Hypothalamus (tissue), 51 donors: Measurements from ENCODE around the gene KIAA1217.
"Not testable (repeated sequence)": the region's sequence is repeated elsewhere in the genome, so short reads cannot be mapped to it uniquely, and the experiment has no call there.

Experiments
- DNase-seq, 51 donors: peaks; one replicate each; lab custom pipeline; 2025; lab: John Stamatoyannopoulos, UW

The KIAA1217 gene

DNA sequence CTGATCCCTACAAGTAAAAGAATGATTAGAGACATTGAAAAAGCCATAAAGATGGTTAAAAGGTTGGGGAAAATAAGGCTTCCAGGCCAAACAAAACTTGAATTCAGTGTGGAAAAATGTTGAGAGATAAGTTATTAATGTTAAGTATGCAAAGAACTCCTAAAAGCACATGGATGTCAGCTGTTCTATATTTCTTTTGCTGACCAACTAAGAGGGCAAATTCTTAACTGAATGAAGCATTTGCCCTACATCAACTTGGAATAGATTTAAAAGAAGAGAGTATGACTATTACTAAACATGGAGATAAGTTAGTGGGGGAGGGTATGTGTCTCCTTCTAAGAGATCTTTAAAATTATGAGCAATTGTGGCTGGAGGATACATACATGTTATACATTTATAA is 124.8 kb downstream of the KIAA1217 start:
- DNase-seq = no peak

DNA sequence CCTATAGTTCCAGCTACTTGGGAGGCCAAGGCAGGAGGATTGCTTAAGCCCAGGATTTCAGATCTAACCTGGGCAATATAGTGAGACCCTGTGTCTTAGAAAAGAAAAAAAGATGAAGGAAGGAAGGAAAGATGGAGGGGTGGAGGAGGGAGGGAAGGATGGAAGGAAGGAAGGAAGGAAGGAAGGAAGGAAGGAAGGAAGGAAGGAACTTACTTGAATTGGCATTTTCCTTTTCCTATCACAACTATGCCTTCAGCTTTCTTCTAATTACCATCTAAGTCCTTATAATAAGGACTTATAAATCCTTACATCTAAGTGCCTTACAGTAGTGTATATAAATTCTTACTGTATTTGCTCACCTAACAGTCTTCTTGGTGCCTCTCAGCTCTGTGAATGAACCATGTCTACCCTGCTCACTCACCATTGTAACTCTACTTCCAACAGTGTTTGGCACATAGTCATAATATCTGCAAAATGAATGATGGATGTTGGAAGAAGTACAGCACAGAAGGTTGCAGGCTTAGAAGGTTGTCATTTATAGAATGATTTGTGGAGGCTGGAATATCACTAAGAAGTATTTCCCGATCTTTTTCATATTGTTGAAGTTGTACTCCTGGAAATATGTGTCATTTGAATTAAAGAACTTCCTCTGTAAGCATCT is 125.5 kb downstream of the KIAA1217 start:
- DNase-seq = no peak

DNA sequence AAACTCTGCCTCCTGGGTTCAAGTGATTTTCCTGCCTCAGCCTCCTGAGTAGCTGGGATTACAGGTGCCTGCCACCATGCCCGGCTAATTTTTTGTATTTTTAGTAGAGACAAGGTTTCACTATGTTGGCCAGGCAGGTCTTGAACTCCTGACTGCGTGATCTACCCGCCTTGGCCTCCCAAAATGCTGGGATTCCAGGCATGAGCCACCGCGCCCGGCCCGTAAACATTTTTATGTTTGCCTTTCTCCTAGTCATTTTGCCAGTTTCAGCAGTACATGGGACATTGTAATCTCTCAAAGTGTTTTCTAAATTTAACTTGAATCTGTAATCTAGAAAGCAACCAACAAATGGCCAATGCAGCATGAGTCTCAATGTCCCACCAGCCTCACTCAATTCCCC is 128.8 kb downstream of the KIAA1217 start:
- DNase-seq = not testable (repeated sequence)

DNA sequence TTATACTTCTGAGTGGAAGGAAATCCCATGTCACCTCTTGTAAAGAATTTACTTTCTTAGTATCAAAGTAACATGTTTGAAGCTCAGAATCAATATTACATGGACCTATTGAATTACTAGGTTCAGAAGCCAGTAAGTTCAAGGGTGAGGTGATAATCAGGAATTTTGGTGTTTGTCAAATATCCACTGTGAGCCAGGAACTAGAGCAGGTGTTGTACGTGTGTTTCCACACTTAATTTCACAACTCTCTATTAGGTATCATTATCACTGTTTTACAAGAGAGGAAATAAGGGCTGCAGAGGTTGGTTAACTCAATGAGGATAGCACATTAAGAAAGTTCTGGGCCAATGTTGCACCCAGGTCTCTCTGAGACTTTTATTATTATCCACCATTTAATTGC is 130.4 kb downstream of the KIAA1217 start:
- DNase-seq = no peak

DNA sequence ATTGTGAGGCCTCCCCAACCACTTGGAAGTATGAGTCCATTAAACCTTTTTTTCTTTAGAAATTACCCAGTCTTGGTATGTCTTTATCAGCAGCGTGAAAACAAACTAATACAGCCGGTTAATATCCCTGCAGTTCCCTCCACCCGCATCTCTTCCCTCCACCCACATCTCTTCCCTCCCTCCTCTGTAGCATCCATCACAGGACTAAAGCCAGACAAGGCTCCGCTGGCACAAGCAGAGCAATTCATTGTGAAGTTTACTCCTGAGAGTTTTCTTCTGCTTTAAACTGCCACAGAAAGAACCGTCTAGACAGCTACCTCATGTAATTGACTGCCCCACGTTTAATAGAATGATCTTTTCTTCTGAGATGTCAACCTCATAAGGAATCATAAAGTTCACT is 131.5 kb downstream of the KIAA1217 start:
- DNase-seq = no peak

DNA sequence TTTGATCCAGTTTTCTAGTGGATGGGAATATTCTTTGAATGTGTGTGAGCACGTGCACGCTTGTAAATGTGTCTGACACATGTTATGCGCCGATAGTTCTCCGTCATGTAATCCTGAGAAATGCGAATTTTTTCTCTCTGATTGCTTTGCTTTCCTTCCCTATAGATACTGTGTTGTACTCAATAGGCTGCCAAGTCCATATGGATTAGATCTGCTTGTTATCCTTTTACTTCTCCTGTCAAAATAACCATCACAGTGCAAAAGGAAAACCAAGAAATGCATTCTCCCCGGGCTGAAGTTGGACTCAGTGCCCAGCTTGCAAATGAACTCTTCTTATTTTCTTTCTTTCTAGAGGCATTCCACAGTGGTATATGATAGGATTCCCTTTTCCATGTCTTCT is 131.9 kb downstream of the KIAA1217 start:
- DNase-seq = no peak

DNA sequence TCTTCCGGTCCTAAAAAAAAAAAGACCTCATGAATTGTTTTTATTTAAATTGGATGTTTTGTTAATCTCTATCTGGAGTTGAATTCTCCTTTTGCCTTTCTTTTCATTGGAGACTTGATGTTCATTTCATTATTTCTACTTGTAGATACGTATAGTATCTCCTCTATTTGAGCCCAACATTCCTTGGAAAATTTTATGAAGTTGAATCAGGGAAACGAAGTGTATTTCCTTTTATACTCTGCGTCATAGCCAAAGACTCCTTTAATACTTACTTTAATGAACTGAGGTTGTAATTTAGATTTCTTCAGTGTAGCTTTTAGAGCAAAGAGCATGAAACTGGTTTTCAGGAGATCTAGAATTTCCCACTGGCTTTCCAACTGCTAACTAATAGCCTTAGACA is 132.4 kb downstream of the KIAA1217 start:
- DNase-seq = no peak

DNA sequence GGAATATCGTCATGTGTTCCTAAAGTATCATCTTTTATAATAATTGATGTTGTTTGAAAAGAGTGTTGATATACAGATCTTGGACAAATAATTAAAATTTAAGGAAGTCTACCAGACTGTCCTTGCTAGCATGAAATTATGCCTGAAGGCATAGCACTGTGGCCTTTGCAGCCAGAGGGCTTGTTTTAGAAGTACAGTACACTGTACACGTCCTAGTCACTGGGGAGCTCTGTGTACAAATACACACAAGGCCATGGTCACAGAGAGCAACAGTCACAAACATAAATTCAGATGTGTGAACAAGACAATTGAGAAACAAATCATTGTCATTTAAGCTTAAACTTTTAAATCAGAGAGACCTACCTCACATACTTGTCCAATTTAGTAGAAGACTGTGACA is 133.0 kb downstream of the KIAA1217 start:
- DNase-seq = no peak

DNA sequence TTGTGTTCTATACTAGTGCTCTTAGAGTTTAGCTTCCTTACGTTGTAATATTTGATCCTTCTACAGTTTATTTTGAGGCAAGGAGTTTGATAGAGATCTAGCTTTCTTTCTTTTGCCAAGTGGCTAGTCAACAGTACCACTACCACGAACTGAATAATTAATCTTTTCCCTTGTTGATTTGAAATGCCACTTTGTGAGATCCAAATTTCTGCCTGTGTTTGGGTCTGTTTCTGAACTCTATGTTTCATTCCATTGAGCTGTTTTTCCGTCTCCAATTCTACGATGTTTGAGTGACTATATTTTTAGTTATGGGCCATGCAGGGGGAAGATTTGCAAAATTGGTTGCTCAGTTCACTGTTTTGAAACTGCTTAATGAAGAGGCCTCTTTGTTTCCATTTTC is 134.7 kb downstream of the KIAA1217 start:
- no peak for DNase-seq

DNA sequence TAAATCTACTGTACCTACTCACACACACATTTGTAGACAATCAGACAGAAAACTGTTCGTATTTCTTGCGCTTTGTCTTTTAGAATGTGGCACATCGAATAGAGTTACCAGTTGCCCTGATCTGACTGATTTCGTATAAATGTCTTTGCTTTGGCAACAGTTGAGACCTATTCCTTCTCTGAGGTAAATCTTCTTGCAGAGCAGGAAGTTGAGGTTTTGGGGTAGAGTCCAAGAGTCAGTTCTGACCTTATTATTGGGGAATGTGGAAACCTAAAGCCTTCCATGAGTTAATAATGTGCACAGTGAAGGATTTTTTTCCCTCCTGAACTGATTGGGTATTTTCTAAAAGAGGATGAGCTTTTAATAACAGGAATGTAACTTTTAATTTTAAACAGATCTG is 135.3 kb downstream of the KIAA1217 start:
- no peak for DNase-seq

DNA sequence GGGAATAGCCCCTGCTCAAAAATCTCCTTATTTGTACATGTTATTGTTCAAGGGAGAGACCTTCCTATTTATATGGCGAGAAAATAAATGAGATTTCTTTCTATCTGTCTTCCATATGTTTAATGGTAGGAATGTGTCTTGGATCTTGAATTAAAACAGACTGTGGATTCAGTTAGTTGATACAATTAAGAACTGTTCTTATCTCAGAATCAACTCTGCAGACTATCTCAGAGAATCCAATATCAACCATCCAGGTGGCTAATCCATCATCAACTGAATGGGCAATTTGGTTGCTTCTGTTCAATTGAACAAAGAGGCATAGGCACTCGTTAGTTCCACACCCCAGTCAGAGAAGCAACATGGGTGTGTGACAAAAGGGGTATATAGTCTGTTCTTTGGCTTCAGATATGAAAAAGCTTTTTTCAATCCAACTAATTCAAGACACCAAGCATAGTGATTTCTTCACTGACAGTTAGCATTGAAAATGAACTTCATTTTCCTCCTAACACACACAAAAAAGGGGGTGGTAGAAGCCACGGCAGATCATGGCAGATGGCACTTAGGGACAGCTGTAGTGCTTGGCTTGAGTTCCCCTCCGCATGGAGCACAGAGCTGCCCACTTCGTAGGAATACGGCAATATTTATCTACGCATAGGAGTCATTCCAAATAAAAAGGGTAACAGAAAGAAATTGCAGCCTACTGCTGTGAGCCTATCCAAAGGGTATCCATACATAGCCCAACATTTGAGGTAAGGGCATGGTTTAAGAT is 135.9 kb downstream of the KIAA1217 start:
- DNase-seq = no peak

DNA sequence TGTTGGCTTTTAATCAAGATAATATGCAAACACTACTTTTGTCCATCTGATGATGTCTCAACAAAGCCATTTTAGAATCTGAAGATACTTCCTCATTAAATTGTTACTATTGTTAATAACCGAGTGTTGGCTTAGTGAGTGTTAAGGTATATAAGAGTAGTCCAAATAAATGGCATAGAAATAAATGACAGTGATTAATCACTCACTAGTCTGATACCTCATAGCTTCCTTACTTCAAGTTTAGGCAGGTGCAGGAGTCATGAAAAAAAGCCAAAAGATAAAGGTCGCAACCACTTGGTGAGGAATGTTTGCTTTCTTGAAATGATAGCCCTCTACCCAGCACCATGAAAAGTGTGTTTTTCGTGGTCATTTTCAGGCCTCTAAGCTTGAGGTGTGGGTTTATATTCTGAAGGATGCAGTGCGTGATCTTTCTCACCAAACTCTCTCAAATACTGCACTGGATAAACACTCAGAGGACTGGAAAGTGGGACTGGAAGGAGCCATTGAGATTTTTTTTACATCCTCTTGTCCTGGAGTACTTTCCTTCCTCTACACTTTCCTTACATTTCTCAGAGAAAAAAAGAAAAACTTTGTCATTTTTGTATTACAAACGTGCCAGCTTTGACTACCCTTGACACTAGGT is 138.1 kb downstream of the KIAA1217 start:
- no peak for DNase-seq

DNA sequence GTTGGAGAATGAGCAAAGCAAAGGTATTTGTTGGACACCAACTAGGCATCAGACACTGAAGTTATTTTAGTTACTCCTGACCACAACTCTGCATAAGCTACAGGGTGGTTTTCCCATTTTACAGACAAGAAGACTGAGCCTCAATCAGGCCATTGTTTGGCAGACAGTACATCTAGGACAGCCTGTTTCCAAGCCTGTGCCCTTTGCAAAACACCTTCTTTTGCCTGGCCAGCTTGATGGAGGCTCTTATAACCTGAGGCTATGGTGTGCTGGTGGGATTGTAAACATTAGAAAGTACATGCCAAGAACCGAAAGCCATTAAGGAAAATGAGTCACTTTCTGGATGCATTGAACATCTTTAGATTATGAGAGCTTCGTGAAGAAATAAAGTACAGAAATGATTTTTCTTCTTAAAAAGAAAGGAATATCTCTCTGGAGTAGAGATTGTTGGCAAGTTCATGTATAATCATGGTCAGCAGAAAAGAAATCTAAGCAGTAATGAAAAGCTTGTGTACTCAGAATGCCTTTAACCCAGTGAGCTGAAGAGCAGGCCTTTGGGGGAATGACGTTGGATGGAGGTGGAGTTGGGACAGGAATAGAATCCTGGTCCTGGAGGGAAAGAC is 140.6 kb downstream of the KIAA1217 start:
- DNase-seq = no peak

DNA sequence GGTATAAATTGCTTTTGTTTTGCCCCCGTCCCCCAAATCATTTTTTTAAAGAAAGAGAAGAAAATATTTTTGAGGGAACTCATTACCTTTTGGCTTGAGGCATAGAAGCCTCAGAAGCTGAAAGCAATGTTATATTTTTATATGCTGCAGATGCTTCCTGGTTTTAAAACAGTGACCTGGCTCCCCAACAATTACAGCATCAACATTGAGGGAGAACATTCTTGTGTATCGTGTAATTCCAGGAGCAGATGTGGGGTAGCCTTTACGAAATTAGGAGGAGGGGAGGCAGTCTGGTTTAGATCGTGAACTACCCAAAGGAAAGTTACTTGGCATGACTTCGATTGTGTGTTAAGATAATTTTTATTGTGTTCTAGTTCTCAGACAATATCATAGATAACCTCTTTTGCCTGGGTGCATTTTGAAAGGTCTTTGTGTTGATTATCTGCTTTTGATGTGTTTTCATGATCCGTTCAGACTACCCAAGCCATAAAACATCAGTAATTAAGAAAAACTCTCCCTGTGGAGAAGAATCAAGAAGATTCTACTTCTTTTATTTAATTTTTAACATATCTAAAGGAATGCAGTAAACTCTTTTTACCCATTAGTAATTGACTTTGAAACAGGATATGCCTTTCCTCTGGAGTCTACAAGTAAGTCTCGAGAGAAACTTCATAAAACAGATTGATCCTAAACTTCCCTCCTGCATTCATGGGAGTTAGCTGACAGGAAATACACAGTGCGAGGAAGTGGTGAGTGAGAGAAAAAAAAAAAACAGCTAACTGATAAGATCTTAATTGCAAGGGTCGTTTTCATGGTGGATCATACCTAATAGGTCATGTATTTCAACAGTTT is 141.4 kb downstream of the KIAA1217 start:
- DNase-seq = no peak

DNA sequence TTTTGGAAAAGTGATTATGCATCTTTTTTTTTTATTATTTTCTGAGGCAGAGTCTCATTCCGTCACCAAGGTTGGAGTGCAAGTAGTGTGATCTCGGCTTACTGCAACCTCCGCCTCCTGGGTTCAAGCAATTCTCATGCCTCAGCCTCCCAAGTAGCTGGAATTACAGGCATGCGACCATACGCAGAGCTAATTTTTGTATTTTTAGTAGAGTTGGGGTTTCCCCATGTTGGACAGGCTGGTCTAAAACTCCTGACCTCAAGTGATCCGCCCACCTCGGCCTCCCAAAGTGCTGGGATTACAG is 141.9 kb downstream of the KIAA1217 start:
- not testable (repeated sequence) for DNase-seq

DNA sequence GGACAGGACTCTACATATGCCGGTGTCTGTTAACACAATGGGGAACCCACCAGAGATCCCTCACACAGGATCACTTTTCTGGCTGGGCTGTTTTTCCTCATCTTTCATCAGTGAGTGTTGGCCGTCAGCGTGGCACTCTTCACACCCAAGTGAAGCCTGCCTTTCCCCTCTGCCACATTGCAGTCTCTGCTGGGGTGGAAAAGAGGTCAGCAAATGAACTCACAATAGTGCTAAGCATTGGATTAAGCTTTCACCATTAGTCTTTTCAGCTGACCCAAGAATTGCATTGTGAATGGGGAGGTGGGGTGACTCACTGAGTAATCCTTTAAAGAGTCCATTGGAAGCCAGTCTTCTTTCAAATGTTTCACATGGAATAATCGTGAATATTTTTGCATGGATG is 143.0 kb downstream of the KIAA1217 start:
- no peak for DNase-seq

DNA sequence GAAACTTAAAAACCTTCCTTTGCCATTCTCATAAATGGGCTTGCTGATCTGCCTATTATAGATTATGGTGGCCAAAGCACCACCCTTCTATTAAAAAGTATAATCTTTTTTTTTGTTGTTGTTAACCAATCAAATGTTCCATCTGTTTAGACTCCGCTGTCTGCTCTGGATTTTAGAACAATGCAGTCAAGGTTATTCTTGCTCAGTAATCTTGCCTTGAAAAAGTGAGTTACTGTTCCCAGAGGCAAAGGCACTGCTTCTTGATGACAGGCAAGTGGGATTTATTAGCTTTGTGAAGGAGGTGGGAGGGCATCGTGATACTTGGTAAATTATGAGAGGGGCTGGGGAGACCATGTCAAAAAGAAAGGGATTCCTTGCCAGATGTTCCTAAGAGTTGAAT is 143.5 kb downstream of the KIAA1217 start:
- no peak for DNase-seq

DNA sequence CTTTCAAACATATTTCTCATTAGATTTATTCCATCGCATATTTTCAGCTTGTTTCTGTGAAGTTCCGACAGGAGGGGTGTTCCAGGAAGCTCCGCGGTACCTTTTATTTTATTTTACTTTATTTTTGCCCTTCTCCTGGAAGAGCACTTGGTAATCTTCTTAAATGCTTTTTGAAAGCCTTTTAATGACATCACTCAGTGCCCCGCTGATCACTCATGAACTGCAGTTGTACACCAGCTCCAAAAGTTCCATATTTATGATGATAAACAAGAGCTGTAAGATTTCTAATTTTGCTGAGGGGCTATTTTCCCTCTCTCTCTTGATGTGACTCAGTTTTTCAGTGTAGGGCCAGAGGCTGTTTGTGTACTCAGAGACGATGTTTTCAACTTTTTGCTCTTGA is 144.4 kb downstream of the KIAA1217 start:
- no peak for DNase-seq

DNA sequence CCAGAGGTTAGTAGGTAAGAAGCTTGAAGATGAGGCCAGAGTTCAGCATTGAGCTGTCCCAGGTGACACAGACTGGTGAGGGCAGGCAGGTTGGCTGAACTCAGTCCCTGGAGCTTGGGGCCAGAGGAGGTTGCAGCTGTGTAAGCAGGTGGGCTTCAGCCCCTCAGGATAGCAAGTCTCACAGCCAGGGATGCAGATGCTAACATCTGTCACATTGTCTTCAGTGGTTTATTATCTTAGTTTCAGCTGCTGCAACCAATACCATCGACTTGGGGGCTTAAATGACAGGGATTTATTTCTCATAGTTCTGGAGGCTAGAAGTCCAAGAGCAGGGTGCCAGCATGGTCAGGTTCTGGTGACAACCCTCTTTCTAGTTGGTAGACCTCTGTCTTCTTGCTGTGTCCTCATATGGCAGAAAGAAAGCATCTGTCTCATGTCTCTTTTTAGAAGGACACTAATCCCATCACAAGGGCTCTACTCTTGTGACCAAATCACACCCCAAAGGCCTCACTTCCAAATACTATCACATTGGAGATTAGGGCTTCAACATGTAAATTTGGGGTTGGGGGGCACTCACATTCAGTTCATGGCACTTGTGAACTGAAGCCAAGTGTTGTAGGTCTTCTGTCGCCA is 146.2 kb downstream of the KIAA1217 start:
- DNase-seq = no peak

DNA sequence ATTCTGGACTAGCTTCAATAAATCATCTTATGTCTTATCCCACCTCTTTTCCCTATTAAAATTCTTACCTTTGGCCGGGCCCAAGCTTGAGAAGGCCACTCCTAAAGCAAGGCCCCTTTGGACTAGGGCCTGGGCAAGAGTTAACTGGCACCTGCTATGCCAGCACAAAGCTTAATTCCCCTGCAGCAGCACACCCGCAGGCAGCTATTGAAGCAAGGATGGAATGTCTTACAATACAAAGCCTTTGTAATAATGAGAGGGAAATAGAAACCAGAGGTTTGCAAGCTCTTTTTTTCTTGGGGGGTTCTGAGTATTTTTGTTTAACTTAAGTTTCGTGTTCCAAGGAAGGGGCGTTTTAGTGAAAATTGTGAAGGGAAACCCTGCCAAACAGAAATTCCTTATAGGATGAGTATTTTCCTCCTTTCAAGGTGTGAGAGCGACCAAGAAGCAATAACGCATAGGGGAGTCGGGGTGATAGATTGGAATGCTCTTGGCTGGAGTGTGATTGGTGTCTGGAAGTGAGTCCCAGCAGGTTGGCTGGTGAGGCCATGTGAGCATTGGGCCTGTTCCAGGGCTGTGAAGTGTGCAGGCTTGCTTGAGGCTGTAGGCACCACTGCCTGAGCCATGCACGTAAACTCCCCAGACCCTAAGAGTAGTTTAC is 148.5 kb downstream of the KIAA1217 start:
- DNase-seq = no peak
